GM19240 (cell line): ENCODE data around the gene ABCA12.
"Not testable (repeated sequence)": the region's sequence is repeated elsewhere in the genome, so short reads cannot be mapped to it uniquely, and the experiment has no call there.

Experiments
- DNase-seq: peaks from one replicate; pipeline ENCODE4 v3.0.0; 2011; ENCODE audit warnings: low spot score; ENCODE audit not compliant: insufficient read length

The ABCA12 gene

GRCh38 chr2:215138479-215138878 is at the start of gene ABCA12:
Gene ABCA12, minus strand, starts transcription at chr2:215138626. Its CDS starts 418 bp downstream, at chr2:215138208.
- no peak for DNase-seq

GRCh38 chr2:215188078-215188477 is 49.7 kb upstream of the ABCA12 start:
- DNase-seq, result no peak

GRCh38 chr2:215186021-215186420 is 47.6 kb upstream of the ABCA12 start:
- DNase-seq, result no peak

DNA sequence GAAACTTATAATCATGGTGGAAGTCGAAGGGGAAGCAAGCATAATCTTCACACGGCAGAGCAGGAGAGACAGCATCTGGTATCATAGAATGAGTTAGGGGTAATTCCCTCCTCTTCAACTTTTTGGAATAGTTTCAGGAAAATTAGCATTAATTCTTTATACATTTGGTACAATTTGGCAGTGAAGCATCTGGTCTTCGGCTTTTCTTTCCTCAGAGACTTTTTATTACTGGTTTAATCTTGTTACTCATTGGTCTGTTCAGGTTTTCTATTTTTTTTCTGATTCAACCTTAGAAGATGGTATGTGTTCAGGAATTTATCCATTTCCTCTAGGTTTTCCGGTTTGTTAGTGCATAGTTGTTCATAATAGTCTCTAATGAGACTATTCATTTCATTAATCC is 39.7 kb upstream of the ABCA12 start:
- no peak for DNase-seq

GRCh38 chr2:215171796-215172195 is 33.4 kb upstream of the ABCA12 start:
- no peak for DNase-seq

GRCh38 chr2:215171151-215171550 is 32.7 kb upstream of the ABCA12 start:
- DNase-seq, result no peak

- DNase-seq, result not testable (repeated sequence)
Measured at GRCh38 chr2:215166505-215166904, 28.1 kb upstream of the ABCA12 start.

DNA sequence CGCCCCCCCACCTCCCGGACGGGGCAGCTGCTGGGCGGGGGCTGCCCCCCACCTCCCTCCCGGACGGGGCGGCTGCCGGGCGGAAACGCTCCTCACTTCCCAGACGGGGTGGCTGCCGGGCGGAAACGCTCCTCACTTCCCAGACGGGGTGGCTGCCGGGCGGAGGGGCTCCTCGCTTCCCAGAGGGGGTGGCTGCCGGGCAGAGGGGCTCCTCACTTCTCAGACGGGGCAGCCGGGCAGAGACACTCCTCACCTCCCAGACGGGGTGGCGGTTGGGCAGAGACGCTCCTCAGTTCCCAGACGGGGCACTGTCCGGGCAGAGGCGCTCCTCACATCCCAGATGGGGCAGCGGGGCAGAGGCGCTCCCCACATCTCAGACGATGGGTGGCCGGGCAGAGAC is 24.9 kb upstream of the ABCA12 start:
- DNase-seq, result not testable (repeated sequence)

GRCh38 chr2:215161301-215161829 is 22.9 kb upstream of the ABCA12 start:
- DNase-seq, result no peak

DNA sequence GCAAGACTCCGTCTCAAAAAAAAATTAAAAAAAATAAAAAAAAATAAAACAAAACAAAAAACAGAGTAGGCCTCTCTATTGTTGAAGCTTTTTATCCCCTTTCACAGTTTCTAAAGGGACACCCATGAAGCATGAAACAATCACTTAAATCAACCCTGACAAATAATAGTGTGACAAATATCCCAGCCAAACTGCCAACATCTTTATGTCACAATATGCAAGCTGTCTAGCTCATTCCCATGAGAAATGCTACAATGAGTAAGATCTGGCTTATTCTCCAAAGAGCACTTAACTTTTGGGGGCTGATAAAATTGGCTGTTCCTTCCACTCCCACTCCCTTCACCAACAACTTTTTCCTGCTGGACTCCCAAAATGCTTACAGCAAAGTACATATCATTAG is 21.7 kb upstream of the ABCA12 start:
- no peak for DNase-seq

DNA sequence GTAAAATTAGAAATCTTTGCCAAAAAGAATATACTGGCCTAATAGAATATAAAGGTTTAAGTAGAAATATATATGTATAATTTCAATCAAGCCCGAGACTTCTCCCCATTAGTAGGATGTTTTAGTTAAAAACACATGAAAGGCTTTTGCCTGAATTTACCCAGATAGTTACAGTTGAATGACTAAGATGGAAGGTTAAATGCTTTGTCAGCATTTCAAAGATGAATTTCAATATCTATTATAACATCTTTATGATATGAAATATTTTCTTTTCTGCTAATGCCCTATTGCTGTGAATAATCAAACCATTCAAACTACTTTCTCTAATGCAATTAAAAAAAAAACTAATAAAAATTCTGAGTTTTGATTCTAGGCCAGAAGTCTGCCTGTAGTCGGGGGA is 18.0 kb upstream of the ABCA12 start:
- DNase-seq, result no peak

DNA sequence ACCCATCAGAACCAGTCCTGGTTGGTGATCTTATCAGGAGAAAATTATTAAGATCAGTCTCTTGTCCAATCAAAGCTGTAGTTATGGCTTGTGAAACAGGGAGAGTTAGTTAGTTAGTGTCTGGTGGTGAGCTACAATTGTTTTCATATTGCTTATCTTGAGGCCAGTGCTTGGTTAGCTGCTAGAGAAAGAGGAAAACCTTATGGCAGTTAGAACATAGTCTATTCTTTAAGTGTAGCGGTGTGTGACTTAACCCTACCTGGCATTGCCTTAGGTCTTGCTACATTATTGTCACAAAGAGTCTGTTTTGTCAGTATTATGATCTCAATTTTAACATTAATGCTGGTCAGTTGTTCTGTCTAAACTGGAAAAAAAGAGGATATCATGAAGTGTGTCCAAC is 11.5 kb upstream of the ABCA12 start:
- DNase-seq, result no peak

- no peak for DNase-seq
Measured at GRCh38 chr2:215149486-215149885, 11.1 kb upstream of the ABCA12 start.

- DNase-seq, result no peak
Measured at GRCh38 chr2:215149060-215149459, 10.6 kb upstream of the ABCA12 start.

GRCh38 chr2:215145611-215146010 is 7.2 kb upstream of the ABCA12 start:
- DNase-seq, result no peak

GRCh38 chr2:215144106-215144875 is 5.9 kb upstream of the ABCA12 start:
- no peak for DNase-seq

DNA sequence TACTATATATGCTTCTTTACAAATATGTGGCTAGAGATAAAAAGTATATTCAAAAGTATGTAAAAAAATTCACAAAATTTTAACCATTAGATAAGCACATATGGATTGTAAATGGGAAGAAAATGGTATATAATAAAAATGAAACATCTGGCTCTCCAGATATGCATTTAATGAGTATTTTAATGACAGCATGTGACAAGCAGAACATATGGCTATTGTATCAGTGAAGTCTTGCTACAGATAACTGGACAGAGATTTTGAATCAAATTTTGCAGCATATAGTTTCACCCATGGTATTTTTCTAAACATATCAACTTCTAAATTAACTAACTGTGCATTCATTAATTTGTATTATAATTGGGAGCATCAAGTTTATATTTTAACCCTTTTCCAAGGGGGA is 5.0 kb upstream of the ABCA12 start:
- DNase-seq, result no peak

- no peak for DNase-seq
Measured at GRCh38 chr2:215141706-215142105, 3.3 kb upstream of the ABCA12 start.

DNA sequence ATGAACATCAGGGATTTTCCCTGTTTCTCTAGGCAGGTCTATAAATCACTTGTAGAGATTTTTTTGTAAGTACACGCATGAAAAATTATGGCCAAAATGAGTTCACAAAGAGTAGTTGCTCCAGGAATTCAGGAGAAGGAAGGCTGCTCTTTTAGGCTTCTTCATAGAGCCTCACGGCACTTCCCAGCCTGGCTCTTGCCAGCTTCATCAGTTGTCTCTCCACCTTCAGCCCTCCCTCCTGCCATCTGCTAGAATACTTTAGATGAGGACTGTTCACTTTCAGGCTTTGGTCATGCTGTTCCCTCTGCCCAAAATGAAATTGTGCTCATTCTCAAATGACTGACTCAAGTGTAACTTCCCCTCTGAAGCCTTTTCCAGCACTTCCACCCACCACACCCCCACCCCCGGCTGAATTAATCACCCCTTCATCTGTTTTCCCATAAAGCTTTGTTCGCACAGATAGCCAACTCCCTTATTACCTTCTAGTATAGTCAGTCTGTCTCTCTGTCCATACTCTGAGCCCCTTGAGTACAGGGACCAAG is 1.8 kb upstream of the ABCA12 start:
- DNase-seq, result no peak

GRCh38 chr2:215137741-215138340 is 585 bp downstream of the ABCA12 start:
- DNase-seq, result no peak

DNA sequence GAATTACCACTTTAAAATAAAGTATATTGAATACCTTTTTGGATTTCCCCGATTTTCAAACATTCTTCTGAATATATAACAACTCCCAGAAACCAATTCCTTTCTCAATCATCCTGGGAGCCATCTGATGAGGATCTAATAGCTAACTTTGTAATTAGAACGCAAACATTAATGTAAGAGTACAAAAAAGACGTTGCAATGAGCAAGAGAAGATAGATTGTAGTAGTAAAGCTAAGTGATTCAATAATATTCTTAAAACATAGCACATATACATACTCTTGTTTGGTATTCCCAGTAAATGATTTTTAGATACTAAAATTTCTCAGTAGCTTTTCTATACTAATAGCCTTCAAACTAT is 1.1 kb downstream of the ABCA12 start:
- no peak for DNase-seq

DNA sequence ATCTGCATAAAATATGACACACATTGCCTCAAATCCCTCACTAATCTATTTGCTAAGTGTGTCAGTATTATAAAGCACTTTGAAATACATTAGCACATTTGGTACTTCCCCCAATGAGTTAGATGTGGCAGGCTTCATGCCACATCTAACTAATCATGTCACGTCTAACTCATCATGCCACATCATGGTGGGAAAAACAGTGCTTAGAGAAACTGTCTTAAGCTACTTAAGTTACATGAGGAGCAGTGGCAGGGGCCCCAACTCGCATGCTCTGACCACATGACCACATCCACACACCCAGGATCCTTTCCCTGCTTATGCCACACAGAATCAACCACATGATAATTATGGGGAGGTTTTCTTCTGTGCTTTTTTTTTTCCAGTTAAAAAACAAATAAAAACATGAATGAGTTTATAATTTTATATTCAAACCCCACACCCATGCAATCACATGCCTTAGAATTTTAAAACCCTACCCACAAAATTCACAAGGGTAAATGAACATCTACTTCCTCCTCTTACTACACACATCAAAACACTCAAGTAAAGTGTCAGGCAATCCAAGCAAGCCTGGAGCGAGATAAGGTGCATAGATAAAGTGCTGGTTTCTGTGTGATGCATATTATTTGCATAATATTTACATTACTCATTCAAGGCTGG is 1.6 kb downstream of the ABCA12 start:
- no peak for DNase-seq
